Measurements from ENCODE around the gene CCR1.

GRCh38 chr3:46200790-46201189 lies 7.3 kb downstream of the CCR1 start:
- TF ChIP-seq POLR2A (IDR thresholded peaks at IDR 0.05) = no peak
- TF ChIP-seq CTCF (IDR thresholded peaks at IDR 0.05) = no peak
- no peak for TF ChIP-seq POLR2AphosphoS5 (IDR thresholded peaks at IDR 0.05)

Data from suprapubic skin (tissue), 4 donors.